ENCODE measurements around the gene SATB2. TPM values are rescaled to one million over a fixed set of nuclear protein-coding genes. Genes with fewer than 3 reads are reported as not detected.

SATB2 gene
- total RNA-seq, 1 experiment from 2014 or later, result 7.8 TPM

GRCh38 chr2:199449956-199450355, 7.8 kb downstream of the SATB2 start:
- TF ChIP-seq CTCF (conservative IDR thresholded peaks at IDR 0.05), result no peak
- Histone ChIP-seq H3K9me2 (ENCODE audit: insufficient read depth) (no peaks in the 10 kb centered on the region), H2AFZ (no peak overlapping the region), H3F3A (ENCODE audit: insufficient read depth, low read depth) (no peaks in the 10 kb centered on the region), H3K27me3 (ENCODE audit: insufficient read depth, low read depth) (no peaks in the 10 kb centered on the region), H3K4me2 (no peak overlapping the region), H3K9me3 (ENCODE audit: insufficient read depth, low read depth) (no peaks in the 10 kb centered on the region), H3K4me1 (replicated peaks; ENCODE audit: insufficient read depth) (peaks cover 2% of the 10 kb centered on the region; the same call in 1 of the 2 replicates), H3K79me2 (ENCODE audit: low read depth) (no peaks in the 10 kb centered on the region), H3K36me3 (ENCODE audit: low read depth) (no peaks in the 10 kb centered on the region), H3K4me3 (no peak overlapping the region), H3K27ac (no peak overlapping the region), H4K20me1 (ENCODE audit: insufficient read depth) (no peaks in the 10 kb centered on the region)
- CTCF ChIA-PET, result no interaction called here
- intact Hi-C loops (cut with micrococcal nuclease; ENCODE audit: unreplicated experiment), result loop anchor here (10.0 kb wide), 1 partner anchor 465 kb away; the partner anchor contains the start of gene C2orf69
- POLR2A ChIA-PET (ENCODE audit: unreplicated experiment), result no interaction called here
- BruUV-seq (replicated peaks), result no TSS peak
- DNase-seq, result no peak

- CTCF ChIA-PET, result no interaction called here
- no peaks in the 10 kb centered on the region for H3K79me2 ChIP-seq (ENCODE audit: low read depth)
Observed at GRCh38 chr2:199449455-199449854, 8.3 kb downstream of the SATB2 start.

GRCh38 chr2:199446996-199447576, 10.7 kb downstream of the SATB2 start:
- H3K4me2 ChIP-seq, result no peak overlapping the region
- ChIA-PET CTCF (interaction anchor here (0.7 kb wide), 1 partner anchor 217 kb away, joined by 3 read pairs; no protein-coding TSS in a partner anchor), POLR2A (ENCODE audit: unreplicated experiment) (interaction anchor here (0.6 kb wide), 1 partner anchor 214 kb away, joined by 4 read pairs; no protein-coding TSS in a partner anchor)
- H3K9me2 ChIP-seq (ENCODE audit: insufficient read depth), result no peaks in the 10 kb centered on the region
- TF ChIP-seq CTCF (conservative IDR thresholded peaks at IDR 0.05), result no peak
- no peak for TF ChIP-seq EZH2 (IDR thresholded peaks at IDR 0.05; ENCODE audit: low read depth)
- intact Hi-C loops (cut with micrococcal nuclease; ENCODE audit: unreplicated experiment), result no loop called here
- DNase-seq, result no peak
- H3K9me3 ChIP-seq (ENCODE audit: insufficient read depth, low read depth), result no peaks in the 10 kb centered on the region
- H3K36me3 ChIP-seq (ENCODE audit: low read depth), result no peaks in the 10 kb centered on the region
- no peaks in the 10 kb centered on the region for H3F3A ChIP-seq (ENCODE audit: insufficient read depth, low read depth)
- no peaks in the 10 kb centered on the region for H4K20me1 ChIP-seq (ENCODE audit: insufficient read depth)
- no peak overlapping the region for H3K4me3 ChIP-seq
- no peaks in the 10 kb centered on the region for H3K27me3 ChIP-seq (ENCODE audit: insufficient read depth, low read depth)
- no TSS peak for BruUV-seq (replicated peaks)
- H3K79me2 ChIP-seq (ENCODE audit: low read depth), result no peaks in the 10 kb centered on the region
- no peak overlapping the region for H3K27ac ChIP-seq
- no peaks in the 10 kb centered on the region for H3K4me1 ChIP-seq (replicated peaks; ENCODE audit: insufficient read depth)
- H2AFZ ChIP-seq, result no peak overlapping the region

More at GRCh38 chr2:199449455-199449854, 8.3 kb downstream of the SATB2 start:
- Histone ChIP-seq H3K4me1 (replicated peaks; ENCODE audit: insufficient read depth) (no peaks in the 10 kb centered on the region), H3F3A (ENCODE audit: insufficient read depth, low read depth) (no peaks in the 10 kb centered on the region), H3K27me3 (ENCODE audit: insufficient read depth, low read depth) (no peaks in the 10 kb centered on the region), H3K4me3 (no peak overlapping the region), H4K20me1 (ENCODE audit: insufficient read depth) (no peaks in the 10 kb centered on the region), H3K36me3 (ENCODE audit: low read depth) (no peaks in the 10 kb centered on the region), H3K9me3 (ENCODE audit: insufficient read depth, low read depth) (no peaks in the 10 kb centered on the region), H3K4me2 (no peak overlapping the region), H3K27ac (no peak overlapping the region), H2AFZ (no peak overlapping the region), H3K9me2 (ENCODE audit: insufficient read depth) (no peaks in the 10 kb centered on the region)
- TF ChIP-seq EZH2 (IDR thresholded peaks at IDR 0.05; ENCODE audit: low read depth), result no peak
- no peak for TF ChIP-seq CTCF (conservative IDR thresholded peaks at IDR 0.05)
- intact Hi-C loops (cut with micrococcal nuclease; ENCODE audit: unreplicated experiment), result no loop called here
- no peak for DNase-seq
- BruUV-seq (replicated peaks), result no TSS peak
- POLR2A ChIA-PET (ENCODE audit: unreplicated experiment), result no interaction called here
